Keratinocyte (primary cell): ENCODE data around the gene CGB2. TPM values are rescaled to one million over a fixed set of nuclear protein-coding genes. Genes with fewer than 3 reads are reported as not detected.
A peak's percentile ranks its signal among the peaks of the same experiment; 100 is the strongest.
"Not testable (repeated sequence)": the region's sequence is repeated elsewhere in the genome, so short reads cannot be mapped to it uniquely, and the experiment has no call there.

Source experiments
- DNase-seq: peaks from one replicate; pipeline ENCODE4 v3.0.0-alpha.2; 2011; ENCODE audit warnings: low read depth, missing footprints, low spot score
- FAIRE-seq: peaks from 2 replicates; lab custom pipeline; 2011; peaks lifted over from hg19 to GRCh38; lab: Jason Lieb, UNC
- H2AFZ ChIP-seq: 2 replicates; pipeline ENCODE4 v1.6.0; 2012; ENCODE audit warnings: low read length, control low read depth, inconsistent platforms; ENCODE audit not compliant: control insufficient read depth
- H3K27ac ChIP-seq: 2 replicates; pipeline ENCODE4 v1.5.1; 2011; ENCODE audit warnings: low read length; ENCODE audit not compliant: control insufficient read depth, insufficient read depth
- H3K27me3 ChIP-seq: 3 replicates; pipeline ENCODE4 v1.6.0; 2011; ENCODE audit warnings: low read length; ENCODE audit not compliant: control insufficient read depth, insufficient read depth; ENCODE audit errors: extremely low read depth
- H3K36me3 ChIP-seq, 2 experiments: 2 replicates in 1 of 2; 3 replicates in 1 of 2; pipeline ENCODE4 v1.5.1; 2011; ENCODE audit warnings: low read length in 2 of 2, mild to moderate bottlenecking in 1 of 2; ENCODE audit not compliant: control insufficient read depth in 2 of 2, insufficient read depth in 2 of 2; ENCODE audit errors: extremely low read depth in 1 of 2
- H3K4me1 ChIP-seq: 3 replicates; pipeline ENCODE4 v1.5.1; 2011; ENCODE audit warnings: low read length; ENCODE audit not compliant: control insufficient read depth, insufficient read depth; ENCODE audit errors: extremely low read depth
- H3K4me2 ChIP-seq: 3 replicates; pipeline ENCODE4 v1.6.0; 2011; ENCODE audit warnings: low read depth, low read length; ENCODE audit not compliant: control insufficient read depth, insufficient read depth; ENCODE audit errors: extremely low read depth
- H3K4me3 ChIP-seq, 3 experiments: fragments of 200-600 bp in 1 of 3; sonication (generic) in 1 of 3; 2 replicates in 2 of 3; 3 replicates in 1 of 3; pipeline ENCODE4 v1.5.1; 2011 to 2016; ENCODE audit warnings: low read length in 3 of 3, mild to moderate bottlenecking in 3 of 3, control low read depth in 2 of 3, inconsistent platforms in 1 of 3, low read depth in 1 of 3, mixed read lengths in 1 of 3, mixed run types in 1 of 3, moderate library complexity in 1 of 3; ENCODE audit not compliant: control insufficient read depth in 2 of 3, insufficient read depth in 2 of 3; ENCODE audit errors: extremely low read depth in 1 of 3
- H3K79me2 ChIP-seq: 2 replicates; pipeline ENCODE4 v1.6.0; 2012; ENCODE audit warnings: low read length; ENCODE audit not compliant: control insufficient read depth, insufficient read depth
- H3K9ac ChIP-seq: 3 replicates; pipeline ENCODE4 v1.6.0; 2011; ENCODE audit warnings: low read length; ENCODE audit not compliant: control insufficient read depth, insufficient read depth; ENCODE audit errors: extremely low read depth
- H3K9me1 ChIP-seq: 3 replicates; pipeline ENCODE4 v1.6.0; 2011; ENCODE audit warnings: low read length; ENCODE audit not compliant: control insufficient read depth, insufficient read depth; ENCODE audit errors: extremely low read depth
- H3K9me3 ChIP-seq: 2 replicates; pipeline ENCODE4 v1.5.1; 2012; ENCODE audit warnings: low read depth, low read length; ENCODE audit not compliant: control insufficient read depth
- H4K20me1 ChIP-seq: 3 replicates; pipeline ENCODE4 v1.6.0; 2011; ENCODE audit warnings: low read length; ENCODE audit not compliant: control insufficient read depth, insufficient read depth; ENCODE audit errors: extremely low read depth
- CTCF ChIP-seq, 3 experiments: IDR thresholded peaks in 1 of 3; conservative IDR thresholded peaks in 1 of 3; optimal IDR thresholded peaks in 1 of 3; 2 replicates in 2 of 3; 3 replicates in 1 of 3; pipeline versions ENCODE3 to v1.5.1; 2011; ENCODE audit warnings: low read length in 3 of 3, mild to moderate bottlenecking in 3 of 3, moderate library complexity in 2 of 3, control low read depth in 1 of 3, inconsistent platforms in 1 of 3; ENCODE audit not compliant: insufficient read depth in 2 of 3; ENCODE audit errors: extremely low read depth in 1 of 3
- EZH2 ChIP-seq: IDR thresholded peaks from one replicate; pipeline ENCODE4 v1.6.1; 2012; ENCODE audit warnings: inconsistent platforms, mild to moderate bottlenecking, low read length, moderate library complexity
- dilution Hi-C: fragments of 300-500 bp; cut with MboI; formaldehyde crosslinking; loops from one replicate; pipeline ENCODE4 v1.7.0; 2020; ENCODE audit warnings: low sequenced_read_pairs; ENCODE audit not compliant: extremely low pct_ligation_motif_present
- polyA minus RNA-seq, 3 experiments: library from RNA; depleted of rRNA, polyadenylated mRNA; stranded (reverse); fragments of >200 nt; gene quantifications; 1 replicate in 1 of 3; 2 replicates in 1 of 3; 3 replicates in 1 of 3; pipeline ENCODE4 v1.2.3, GENCODE V29; 2011
- polyA plus RNA-seq, 5 experiments: library from polyadenylated mRNA; depleted of rRNA in 3 of 5; stranded (reverse) in 3 of 5; stranded (forward) in 1 of 5; unstranded in 1 of 5; fragments of >200 nt; gene quantifications; 1 replicate in 1 of 5; 2 replicates in 3 of 5; 3 replicates in 1 of 5; pipeline versions ENCODE4 v1.2.1 to v1.2.3, GENCODE V29; 2011 to 2012; ENCODE audit warnings: missing spikeins in 2 of 5, low read depth in 1 of 5, low replicate concordance in 1 of 5

CGB2 gene
- not detected in 3 replicates for polyA plus RNA-seq
- 0.46 TPM for polyA plus RNA-seq (2011; ENCODE audit: low read depth)
- not detected in 2 replicates for polyA plus RNA-seq (2011; cell fraction: cytosol; rRNA removed)
- polyA plus RNA-seq (2011; cell fraction: nucleus; rRNA removed): 0.25 TPM in 1 of 2 replicates, not detected in the other
- not detected in 2 replicates for polyA plus RNA-seq (2012; ENCODE audit: low replicate concordance)
- polyA minus RNA-seq: not detected in 3 replicates
- not detected for polyA minus RNA-seq (2011; cell fraction: cytosol; rRNA and poly(A)+ RNA removed)
- 1.9 TPM in 1 of 2 replicates, not detected in the other for polyA minus RNA-seq (2011; cell fraction: nucleus; rRNA and poly(A)+ RNA removed)

GRCh38 chr19:49031642-49032301 is at the start of gene CGB2:
Gene CGB2 (plus strand): TSS chr19:49031890. CDS start chr19:49032096, 206 bp downstream.
- H3K9me3 ChIP-seq, H4K20me1 ChIP-seq, H3K9me1 ChIP-seq, H3K79me2 ChIP-seq, H3K27me3 ChIP-seq, H3K4me3 ChIP-seq, H3K9ac ChIP-seq, H3K4me2 ChIP-seq, H3K4me1 ChIP-seq, H3K36me3 ChIP-seq, DNase-seq, H2AFZ ChIP-seq, dilution Hi-C loops, H3K27ac ChIP-seq, FAIRE-seq: not testable (repeated sequence)
- TF ChIP-seq CTCF (optimal IDR thresholded peaks at IDR 0.05 in 1 of 3, IDR thresholded peaks at IDR 0.05 in 1 of 3, conservative IDR thresholded peaks at IDR 0.05 in 1 of 3; ENCODE audit: extremely low read depth in 1 of 3, insufficient read depth in 2 of 3, low read length in 3 of 3): peak in 2 of 3 experiments; percentile 46

GRCh38 chr19:48982280-48982679 is 49.4 kb upstream of the CGB2 start:
- H3K36me3 ChIP-seq: peaks cover 39 to 41% of the 10 kb centered on the region in 2 experiments
- H3K4me3 ChIP-seq: no peak overlapping the region
- H3K4me2 ChIP-seq: no peak overlapping the region
- H3K9me3 ChIP-seq: no peaks in the 10 kb centered on the region
- DNase-seq (no peak), FAIRE-seq (no peak)
- no peaks in the 10 kb centered on the region for H3K27me3 ChIP-seq
- dilution Hi-C loops: no loop called here
- peaks cover 3% of the 10 kb centered on the region for H3K79me2 ChIP-seq
- no peak overlapping the region for H2AFZ ChIP-seq
- no peaks in the 10 kb centered on the region for H3K9me1 ChIP-seq
- peaks cover 16% of the 10 kb centered on the region for H3K4me1 ChIP-seq
- TF ChIP-seq EZH2: no peak
- TF ChIP-seq CTCF (optimal IDR thresholded peaks at IDR 0.05 in 1 of 3, IDR thresholded peaks at IDR 0.05 in 1 of 3, conservative IDR thresholded peaks at IDR 0.05 in 1 of 3; ENCODE audit: extremely low read depth in 1 of 3, insufficient read depth in 2 of 3, low read length in 3 of 3): no peak
- no peak overlapping the region for H3K27ac ChIP-seq
- no peak overlapping the region for H3K9ac ChIP-seq
- no peaks in the 10 kb centered on the region for H4K20me1 ChIP-seq
